ENCODE measurements around the gene LRRC28.

- TF ChIP-seq CTCF (IDR thresholded peaks at IDR 0.05) (no peak), POLR2A (IDR thresholded peaks at IDR 0.05) (no peak)
Measured at GRCh38 chr15:99282586-99282985, 31.3 kb downstream of the LRRC28 start.

All from lower leg skin (tissue), 3 donors.